ENCODE results near the gene STAG2.

DNA sequence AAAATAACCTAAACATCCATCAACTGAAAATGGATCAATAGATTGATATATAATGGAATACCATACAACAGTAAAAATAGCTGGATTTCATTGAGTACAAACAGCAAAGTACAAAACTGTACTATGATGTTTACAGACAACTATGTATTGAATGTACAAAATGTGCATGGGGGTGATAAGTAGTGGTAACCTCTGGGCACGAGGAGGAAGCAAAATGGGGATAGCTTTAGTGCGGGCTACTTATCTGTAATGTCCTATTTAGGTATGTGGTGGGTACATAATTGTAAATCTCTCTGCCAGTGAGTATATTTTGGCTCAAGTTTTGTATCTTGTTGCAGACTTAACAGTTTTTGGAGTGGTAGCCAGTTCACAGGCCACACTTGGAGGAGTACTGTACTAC, 123.6 kb downstream of the STAG2 start:
- TF ChIP-seq EZH2phosphoT487 (IDR thresholded peaks at IDR 0.05; ENCODE audit: borderline replicate concordance): no peak
- TF ChIP-seq, protein P1, sequence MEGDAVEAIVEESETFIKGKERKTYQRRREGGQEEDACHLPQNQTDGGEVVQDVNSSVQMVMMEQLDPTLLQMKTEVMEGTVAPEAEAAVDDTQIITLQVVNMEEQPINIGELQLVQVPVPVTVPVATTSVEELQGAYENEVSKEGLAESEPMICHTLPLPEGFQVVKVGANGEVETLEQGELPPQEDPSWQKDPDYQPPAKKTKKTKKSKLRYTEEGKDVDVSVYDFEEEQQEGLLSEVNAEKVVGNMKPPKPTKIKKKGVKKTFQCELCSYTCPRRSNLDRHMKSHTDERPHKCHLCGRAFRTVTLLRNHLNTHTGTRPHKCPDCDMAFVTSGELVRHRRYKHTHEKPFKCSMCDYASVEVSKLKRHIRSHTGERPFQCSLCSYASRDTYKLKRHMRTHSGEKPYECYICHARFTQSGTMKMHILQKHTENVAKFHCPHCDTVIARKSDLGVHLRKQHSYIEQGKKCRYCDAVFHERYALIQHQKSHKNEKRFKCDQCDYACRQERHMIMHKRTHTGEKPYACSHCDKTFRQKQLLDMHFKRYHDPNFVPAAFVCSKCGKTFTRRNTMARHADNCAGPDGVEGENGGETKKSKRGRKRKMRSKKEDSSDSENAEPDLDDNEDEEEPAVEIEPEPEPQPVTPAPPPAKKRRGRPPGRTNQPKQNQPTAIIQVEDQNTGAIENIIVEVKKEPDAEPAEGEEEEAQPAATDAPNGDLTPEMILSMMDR (conservative IDR thresholded peaks at IDR 0.05; ENCODE audit: low read length): no peak
